OCI-LY1 (cell line): ENCODE results near the gene PREX1.

Source experiments
- H2AFZ ChIP-seq: fragments of 200-600 bp; sonication (generic), shearing (Covaris generic); 2 replicates; pipeline ENCODE4 v1.6.0; 2014; ENCODE audit warnings: antibody characterized with exemption, mild to moderate bottlenecking, low read length
- H3F3A ChIP-seq: fragments of 200-600 bp; sonication (generic), shearing (Covaris generic); 2 replicates; pipeline ENCODE4 v1.6.0; 2014; ENCODE audit warnings: mild to moderate bottlenecking, antibody characterized with exemption, low read length, moderate library complexity; ENCODE audit not compliant: insufficient read depth
- H3K27ac ChIP-seq: fragments of 200-600 bp; sonication (generic); 2 replicates; pipeline ENCODE4 v1.5.1; 2014; ENCODE audit warnings: low read length, mixed run types, mild to moderate bottlenecking, low read depth; ENCODE audit not compliant: poor library complexity, severe bottlenecking
- H3K27me3 ChIP-seq: fragments of 200-600 bp; sonication (generic); 2 replicates; pipeline ENCODE4 v1.6.0; 2014; ENCODE audit warnings: antibody characterized with exemption, mild to moderate bottlenecking, low read length, moderate library complexity; ENCODE audit not compliant: insufficient read depth
- H3K36me3 ChIP-seq: fragments of 200-600 bp; sonication (generic); 2 replicates; pipeline ENCODE4 v1.6.1; 2014; ENCODE audit warnings: mild to moderate bottlenecking, antibody characterized with exemption, low read length, moderate library complexity, mixed read lengths; ENCODE audit not compliant: insufficient read depth
- H3K4me1 ChIP-seq: fragments of 200-600 bp; sonication (generic); 2 replicates; pipeline ENCODE4 v1.5.1; 2014; ENCODE audit warnings: mild to moderate bottlenecking, low read length, moderate library complexity; ENCODE audit not compliant: insufficient read depth, severe bottlenecking
- H3K4me2 ChIP-seq: fragments of 200-600 bp; sonication (generic), shearing (Covaris generic); 2 replicates; pipeline ENCODE4 v1.6.1; 2014; ENCODE audit warnings: low read length
- H3K4me3 ChIP-seq: fragments of 200-600 bp; sonication (generic); 2 replicates; pipeline ENCODE4 v1.5.1; 2014; ENCODE audit warnings: low read length, low read depth, mild to moderate bottlenecking, mixed read lengths; ENCODE audit not compliant: poor library complexity, severe bottlenecking
- H3K79me2 ChIP-seq: fragments of 200-600 bp; shearing (Covaris generic); 2 replicates; pipeline ENCODE4 v1.6.1; 2016; ENCODE audit warnings: mixed run types, low read length, mixed read lengths; ENCODE audit not compliant: insufficient read depth
- H3K9ac ChIP-seq: fragments of 200-600 bp; sonication (generic), shearing (Covaris generic); 2 replicates; pipeline ENCODE4 v1.6.1; 2014; ENCODE audit warnings: mild to moderate bottlenecking, low read length, mixed read lengths
- H3K9me2 ChIP-seq: fragments of 200-600 bp; sonication (generic), shearing (Covaris generic); 2 replicates; pipeline ENCODE4 v1.6.1; 2014; ENCODE audit warnings: low read depth, mild to moderate bottlenecking, low read length, mixed read lengths
- H3K9me3 ChIP-seq: fragments of 200-600 bp; shearing (Covaris generic); 2 replicates; pipeline ENCODE4 v1.6.1; 2014; ENCODE audit warnings: low read length, mixed read lengths
- H4K20me1 ChIP-seq: fragments of 200-600 bp; sonication (generic), shearing (Covaris generic); 2 replicates; pipeline ENCODE4 v1.6.0; 2016; ENCODE audit warnings: mild to moderate bottlenecking, low read length; ENCODE audit not compliant: insufficient read depth
- EZH2 ChIP-seq: fragments of 200-600 bp; sonication (generic), shearing (Covaris generic); IDR thresholded peaks from 2 replicates; pipeline ENCODE4 v1.8.0; 2017; ENCODE audit warnings: borderline replicate concordance, mixed run types, mild to moderate bottlenecking, antibody characterized with exemption, low read length, moderate library complexity, mixed read lengths
- TF ChIP-seq, protein P1 (sequence below): fragments of 200-600 bp; sonication (generic), shearing (Covaris generic); IDR thresholded peaks from 2 replicates; pipeline ENCODE4 v1.5.1; 2017; ENCODE audit warnings: mild to moderate bottlenecking, antibody characterized with exemption, low read length, moderate library complexity, mixed read lengths

The PREX1 gene

DNA sequence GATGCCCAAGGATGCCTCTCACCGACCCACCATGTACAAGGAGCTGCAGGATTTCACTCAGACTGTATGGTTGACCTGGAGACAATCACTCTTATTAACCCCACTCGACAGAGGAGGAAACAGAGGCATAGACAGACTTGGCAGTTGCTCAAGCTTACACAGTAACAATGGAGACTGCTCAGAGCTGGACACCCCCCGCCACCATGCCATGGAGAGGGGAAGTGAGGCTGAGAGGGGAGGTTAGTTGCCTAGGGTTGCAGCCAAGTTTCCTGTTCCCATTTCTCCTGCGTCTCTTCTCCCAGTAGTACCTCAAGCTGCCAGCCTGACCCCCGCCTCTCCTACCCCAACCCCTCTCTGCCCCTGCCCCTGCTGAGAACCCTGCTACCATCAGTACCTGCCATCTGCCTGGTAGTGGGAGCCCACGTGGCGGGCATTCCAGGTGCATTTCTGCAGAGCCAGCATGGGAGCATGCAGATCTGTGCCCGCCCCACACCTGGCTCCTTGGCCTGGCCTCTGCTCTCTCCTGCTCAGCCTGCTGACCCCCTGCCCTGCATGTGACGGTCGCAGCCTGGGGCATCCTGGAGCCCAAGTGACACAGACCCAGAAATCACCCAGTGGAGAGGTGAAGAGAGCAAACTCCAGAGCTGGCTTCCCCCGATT is 157.7 kb downstream of the PREX1 start:
- Histone ChIP-seq H4K20me1 (no peaks in the 10 kb centered on the region), H2AFZ (no peak overlapping the region), H3F3A (no peaks in the 10 kb centered on the region), H3K27ac (no peak overlapping the region), H3K4me1 (no peaks in the 10 kb centered on the region), H3K4me3 (no peak overlapping the region), H3K36me3 (no peaks in the 10 kb centered on the region), H3K4me2 (no peak overlapping the region), H3K9ac (no peak overlapping the region), H3K27me3 (peaks cover 7% of the 10 kb centered on the region; the same call in 1 of the 2 replicates), H3K9me2 (no peaks in the 10 kb centered on the region), H3K79me2 (no peaks in the 10 kb centered on the region), H3K9me3 (no peaks in the 10 kb centered on the region)
- TF ChIP-seq EZH2 = no peak
- TF ChIP-seq, protein P1, sequence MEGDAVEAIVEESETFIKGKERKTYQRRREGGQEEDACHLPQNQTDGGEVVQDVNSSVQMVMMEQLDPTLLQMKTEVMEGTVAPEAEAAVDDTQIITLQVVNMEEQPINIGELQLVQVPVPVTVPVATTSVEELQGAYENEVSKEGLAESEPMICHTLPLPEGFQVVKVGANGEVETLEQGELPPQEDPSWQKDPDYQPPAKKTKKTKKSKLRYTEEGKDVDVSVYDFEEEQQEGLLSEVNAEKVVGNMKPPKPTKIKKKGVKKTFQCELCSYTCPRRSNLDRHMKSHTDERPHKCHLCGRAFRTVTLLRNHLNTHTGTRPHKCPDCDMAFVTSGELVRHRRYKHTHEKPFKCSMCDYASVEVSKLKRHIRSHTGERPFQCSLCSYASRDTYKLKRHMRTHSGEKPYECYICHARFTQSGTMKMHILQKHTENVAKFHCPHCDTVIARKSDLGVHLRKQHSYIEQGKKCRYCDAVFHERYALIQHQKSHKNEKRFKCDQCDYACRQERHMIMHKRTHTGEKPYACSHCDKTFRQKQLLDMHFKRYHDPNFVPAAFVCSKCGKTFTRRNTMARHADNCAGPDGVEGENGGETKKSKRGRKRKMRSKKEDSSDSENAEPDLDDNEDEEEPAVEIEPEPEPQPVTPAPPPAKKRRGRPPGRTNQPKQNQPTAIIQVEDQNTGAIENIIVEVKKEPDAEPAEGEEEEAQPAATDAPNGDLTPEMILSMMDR = no peak

DNA sequence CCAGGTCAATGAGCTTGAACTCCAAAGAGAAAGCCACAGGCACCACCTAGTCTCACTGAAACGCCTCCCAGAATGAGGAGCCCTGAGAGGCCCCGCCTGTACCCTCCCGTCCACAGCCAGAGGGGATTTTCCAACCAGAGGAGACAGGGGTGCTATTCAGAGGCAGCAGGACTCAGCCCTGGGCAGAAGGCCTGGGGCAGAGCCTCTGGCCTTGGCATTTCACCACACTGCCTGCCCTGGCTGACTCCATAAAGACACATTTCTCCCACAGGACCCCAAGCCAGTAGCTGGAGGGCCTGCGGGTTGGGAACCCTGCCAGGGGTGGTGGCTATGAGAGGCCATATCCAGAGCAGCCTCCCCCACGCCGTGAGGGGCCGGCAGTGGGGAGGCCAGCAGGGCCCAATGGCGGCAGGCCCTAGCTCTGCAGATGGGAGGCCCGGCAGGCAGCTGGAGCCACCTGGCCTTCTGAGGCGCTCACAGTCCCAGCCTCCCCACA is 159.3 kb downstream of the PREX1 start:
- Histone ChIP-seq H3K27ac (no peak overlapping the region), H4K20me1 (no peaks in the 10 kb centered on the region), H3F3A (no peaks in the 10 kb centered on the region), H3K27me3 (peaks cover 7% of the 10 kb centered on the region; the same call in 1 of the 2 replicates), H3K9me3 (no peaks in the 10 kb centered on the region), H3K4me1 (no peaks in the 10 kb centered on the region), H3K4me2 (no peak overlapping the region), H3K36me3 (no peaks in the 10 kb centered on the region), H2AFZ (no peak overlapping the region), H3K9me2 (no peaks in the 10 kb centered on the region), H3K9ac (no peak overlapping the region), H3K79me2 (no peaks in the 10 kb centered on the region), H3K4me3 (no peak overlapping the region)
- no peak for TF ChIP-seq EZH2
- TF ChIP-seq, protein P1 = no peak

DNA sequence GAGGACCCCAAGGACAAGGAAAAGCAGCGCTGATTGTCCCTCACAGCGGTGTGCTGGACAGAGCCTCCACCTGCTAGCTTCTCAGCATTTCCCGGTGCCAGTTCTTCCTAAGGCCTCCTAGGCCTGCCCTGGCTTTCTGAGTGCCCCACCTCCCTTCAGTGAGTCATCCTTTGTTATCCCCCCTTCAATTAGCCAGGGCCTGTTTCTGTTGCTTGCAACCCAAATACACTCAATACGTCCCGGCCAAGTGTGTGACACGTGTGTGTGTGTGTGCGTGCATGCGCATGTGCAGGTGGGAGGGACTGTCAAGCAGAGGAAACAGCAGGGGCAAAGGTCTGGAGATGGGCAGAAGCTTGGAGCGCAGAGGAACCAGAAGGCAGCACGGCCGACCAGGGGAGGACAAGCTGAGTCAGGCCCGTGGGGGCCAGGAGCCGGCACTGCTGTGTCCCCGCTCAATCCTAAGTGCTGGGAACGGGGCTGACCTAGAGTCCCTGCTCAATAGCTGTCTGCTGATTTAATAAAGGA is 159.8 kb downstream of the PREX1 start:
- H3K4me1 ChIP-seq = no peaks in the 10 kb centered on the region
- no peaks in the 10 kb centered on the region for H4K20me1 ChIP-seq
- no peak overlapping the region for H3K27ac ChIP-seq
- peaks cover 7% of the 10 kb centered on the region; the same call in 1 of the 2 replicates for H3K27me3 ChIP-seq
- no peaks in the 10 kb centered on the region for H3K79me2 ChIP-seq
- no peak overlapping the region for H3K4me2 ChIP-seq
- TF ChIP-seq, protein P1 = no peak
- no peak for TF ChIP-seq EZH2
- H3K9me2 ChIP-seq = no peaks in the 10 kb centered on the region
- no peak overlapping the region for H3K4me3 ChIP-seq
- no peaks in the 10 kb centered on the region for H3F3A ChIP-seq
- H2AFZ ChIP-seq = no peak overlapping the region
- H3K9me3 ChIP-seq = no peaks in the 10 kb centered on the region
- H3K9ac ChIP-seq = no peak overlapping the region
- H3K36me3 ChIP-seq = no peaks in the 10 kb centered on the region
